Breast epithelium (tissue), 3 donors: ENCODE results near the gene THAP5.

Source experiments
- CTCF ChIP-seq, 3 donors: fragments of 450-650 bp; IDR thresholded peaks; one replicate each; pipeline ENCODE4 v1.5.1; 2016 to 2017; ENCODE audit warnings: antibody characterized with exemption in 3 of 3, mild to moderate bottlenecking in 3 of 3, moderate library complexity in 3 of 3
- POLR2AphosphoS5 ChIP-seq, 3 donors: sonication (generic); formaldehyde crosslinking; IDR thresholded peaks; one replicate each; pipeline ENCODE4 v1.6.1; 2017; ENCODE audit warnings: antibody characterized with exemption in 3 of 3

GRCh38 chr7:108517951-108518350, 51.6 kb downstream of the THAP5 start:
- TF ChIP-seq CTCF (IDR thresholded peaks at IDR 0.05) (no peak), POLR2AphosphoS5 (IDR thresholded peaks at IDR 0.05) (no peak)
